Occipital lobe (tissue), 2 donors: ENCODE results near the gene CDH6. TPM values are rescaled to one million over a fixed set of nuclear protein-coding genes. Genes with fewer than 3 reads are reported as not detected.

Source experiments
- DNase-seq: peaks from one replicate; lab custom pipeline; 2025; lab: John Stamatoyannopoulos, UW
- total RNA-seq: library from RNA; depleted of rRNA; stranded (reverse); fragments of >200 nt; gene quantifications from one replicate; pipeline ENCODE4 v1.2.3, GENCODE V29; 2014

The CDH6 gene
- total RNA-seq, 1 donor from 2014 or later = 21.5 TPM

GRCh38 chr5:31375999-31376720 is 182.7 kb downstream of the CDH6 start:
- no peak for DNase-seq

GRCh38 chr5:31377274-31377946 is 183.9 kb downstream of the CDH6 start:
- no peak for DNase-seq

- DNase-seq = no peak
These were observed 184.7 kb downstream of the CDH6 start for GRCh38 chr5:31378136-31378535.
